Caco-2 (cell line): ENCODE data around the gene ERI3. TPM values are rescaled to one million over a fixed set of nuclear protein-coding genes. Genes with fewer than 3 reads are reported as not detected.

Source experiments
- BruUV-seq: library from RNA; stranded (reverse); fragments of 400-500 nt; replicated peaks from 2 replicates; lab custom pipeline; 2021; lab: Mats Ljungman, UMichigan
- CTCF ChIA-PET: fragments of 300-600 bp; sonication (Branson Sonifier 250); formaldehyde crosslinking; loops from one replicate; lab custom pipeline; 2022; ENCODE audit warnings: antibody characterized with exemption; lab: Charles Lee
- POLR2A ChIA-PET: fragments of 300-600 bp; sonication (Branson Sonifier 250); formaldehyde crosslinking; loops from one replicate; lab custom pipeline; 2022; ENCODE audit warnings: antibody characterized with exemption; lab: Charles Lee
- DNase-seq, 2 experiments: peaks; one replicate each; pipeline versions ENCODE4 v3.0.0 to v3.0.0-alpha.2; 2020 to 2022
- H3K27me3 ChIP-seq: replicated peaks from 2 replicates; pipeline ENCODE4 v1.6.0; 2011; ENCODE audit warnings: low read length; ENCODE audit not compliant: control insufficient read depth, insufficient read depth
- H3K36me3 ChIP-seq: 2 replicates; pipeline ENCODE4 v1.5.1; 2011; ENCODE audit warnings: low read length; ENCODE audit not compliant: control insufficient read depth, insufficient read depth
- H3K4me1 ChIP-seq: fragments of 250-450 bp; sonication (Bioruptor Pico); 2 replicates; pipeline ENCODE4 v1.5.1; 2020; ENCODE audit warnings: mild to moderate bottlenecking
- H3K4me3 ChIP-seq: 2 replicates; pipeline ENCODE4 v1.5.1; 2011; ENCODE audit warnings: low read depth, mild to moderate bottlenecking, control low read depth, low read length
- H3K9me3 ChIP-seq: fragments of 250-450 bp; sonication (Bioruptor Pico); 2 replicates; pipeline ENCODE4 v1.5.1; 2020; ENCODE audit warnings: mild to moderate bottlenecking, moderate library complexity
- H3K27ac Mint-ChIP-seq: one replicate; pipeline ENCODE4 v1.8.0; 2022; ENCODE audit warnings: mixed read lengths; ENCODE audit not compliant: unreplicated experiment
- H3K27me3 Mint-ChIP-seq: one replicate; pipeline ENCODE4 v1.8.0; 2022; ENCODE audit warnings: mixed read lengths; ENCODE audit not compliant: insufficient read depth, unreplicated experiment
- H3K36me3 Mint-ChIP-seq: one replicate; pipeline ENCODE4 v1.8.0; 2022; ENCODE audit warnings: mild to moderate bottlenecking, mixed read lengths; ENCODE audit not compliant: insufficient read depth, unreplicated experiment
- H3K4me1 Mint-ChIP-seq: one replicate; pipeline ENCODE4 v1.8.0; 2022; ENCODE audit warnings: low read depth, mixed read lengths; ENCODE audit not compliant: unreplicated experiment
- H3K4me3 Mint-ChIP-seq: one replicate; pipeline ENCODE4 v1.8.0; 2022; ENCODE audit warnings: mild to moderate bottlenecking, moderate library complexity, mixed read lengths; ENCODE audit not compliant: unreplicated experiment
- H3K9me3 Mint-ChIP-seq: one replicate; pipeline ENCODE4 v1.8.0; 2022; ENCODE audit warnings: mixed read lengths; ENCODE audit not compliant: unreplicated experiment
- intact Hi-C: fragments of 100-400 bp; cut with micrococcal nuclease; formaldehyde crosslinking; loops from one replicate; pipeline ENCODE4 v1.10.0; 2022; ENCODE audit not compliant: unreplicated experiment
- total RNA-seq: library from RNA; stranded (reverse); gene quantifications from 2 replicates; pipeline ENCODE4 v1.2.3, GENCODE V29; 2022
- TF ChIP-seq, protein P1 (sequence below), 2 experiments: fragments of 200-600 bp in 1 of 2; IDR thresholded peaks; 1 replicate in 1 of 2; 2 replicates in 1 of 2; pipeline versions ENCODE4 v1.5.1 to v1.8.0; 2011 to 2022; ENCODE audit warnings: antibody characterized with exemption in 1 of 2, control low read depth in 1 of 2, inconsistent platforms in 1 of 2, low read depth in 1 of 2, low read length in 1 of 2, mild to moderate bottlenecking in 1 of 2, moderate library complexity in 1 of 2; ENCODE audit not compliant: insufficient read depth in 1 of 2, severe bottlenecking in 1 of 2, unreplicated experiment in 1 of 2

ERI3 gene
- total RNA-seq, 1 experiment from 2014 or later = 38.2 TPM

GRCh38 chr1:44353604-44354003 is 1.5 kb downstream of the ERI3 start:
- TF ChIP-seq, protein P1, sequence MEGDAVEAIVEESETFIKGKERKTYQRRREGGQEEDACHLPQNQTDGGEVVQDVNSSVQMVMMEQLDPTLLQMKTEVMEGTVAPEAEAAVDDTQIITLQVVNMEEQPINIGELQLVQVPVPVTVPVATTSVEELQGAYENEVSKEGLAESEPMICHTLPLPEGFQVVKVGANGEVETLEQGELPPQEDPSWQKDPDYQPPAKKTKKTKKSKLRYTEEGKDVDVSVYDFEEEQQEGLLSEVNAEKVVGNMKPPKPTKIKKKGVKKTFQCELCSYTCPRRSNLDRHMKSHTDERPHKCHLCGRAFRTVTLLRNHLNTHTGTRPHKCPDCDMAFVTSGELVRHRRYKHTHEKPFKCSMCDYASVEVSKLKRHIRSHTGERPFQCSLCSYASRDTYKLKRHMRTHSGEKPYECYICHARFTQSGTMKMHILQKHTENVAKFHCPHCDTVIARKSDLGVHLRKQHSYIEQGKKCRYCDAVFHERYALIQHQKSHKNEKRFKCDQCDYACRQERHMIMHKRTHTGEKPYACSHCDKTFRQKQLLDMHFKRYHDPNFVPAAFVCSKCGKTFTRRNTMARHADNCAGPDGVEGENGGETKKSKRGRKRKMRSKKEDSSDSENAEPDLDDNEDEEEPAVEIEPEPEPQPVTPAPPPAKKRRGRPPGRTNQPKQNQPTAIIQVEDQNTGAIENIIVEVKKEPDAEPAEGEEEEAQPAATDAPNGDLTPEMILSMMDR (IDR thresholded peaks at IDR 0.05; ENCODE audit: insufficient read depth in 1 of 2, low read depth in 1 of 2, low read length in 1 of 2, severe bottlenecking in 1 of 2, unreplicated experiment in 1 of 2) = no peak
- intact Hi-C loops = loop anchor here (2.0 kb wide), 1 partner anchor 15 kb away; no protein-coding TSS in a partner anchor
- no peaks in the 10 kb centered on the region for H3K27me3 ChIP-seq
- BruUV-seq = no TSS peak
- peak overlapping the region; percentile 84 for H3K4me3 Mint-ChIP-seq
- ChIA-PET POLR2A (no interaction called here), CTCF (interaction anchor here (0.6 kb wide), 1 partner anchor 9 kb away, joined by 3 read pairs; no protein-coding TSS in a partner anchor)
- no peaks in the 10 kb centered on the region for H3K27me3 Mint-ChIP-seq
- H3K4me1 ChIP-seq = no peaks in the 10 kb centered on the region
- H3K9me3 Mint-ChIP-seq = no peaks in the 10 kb centered on the region
- DNase-seq = no peak
- H3K36me3 Mint-ChIP-seq = peaks cover 10% of the 10 kb centered on the region
- H3K4me1 Mint-ChIP-seq = peaks cover 6% of the 10 kb centered on the region
- H3K9me3 ChIP-seq = no peaks in the 10 kb centered on the region
- no peaks in the 10 kb centered on the region for H3K36me3 ChIP-seq
- H3K27ac Mint-ChIP-seq = no peak overlapping the region
- H3K4me3 ChIP-seq = no peak overlapping the region

- Mint-ChIP-seq H3K4me3 (no peak overlapping the region), H3K36me3 (peaks cover 10% of the 10 kb centered on the region), H3K27ac (no peak overlapping the region), H3K9me3 (no peaks in the 10 kb centered on the region), H3K4me1 (peaks cover 16% of the 10 kb centered on the region), H3K27me3 (no peaks in the 10 kb centered on the region)
- ChIA-PET CTCF (no interaction called here), POLR2A (no interaction called here)
- intact Hi-C loops = no loop called here
- Histone ChIP-seq H3K4me3 (no peak overlapping the region), H3K9me3 (no peaks in the 10 kb centered on the region), H3K27me3 (no peaks in the 10 kb centered on the region), H3K36me3 (no peaks in the 10 kb centered on the region), H3K4me1 (no peaks in the 10 kb centered on the region)
- no peak for DNase-seq
- TF ChIP-seq, protein P1 (IDR thresholded peaks at IDR 0.05; ENCODE audit: insufficient read depth in 1 of 2, low read depth in 1 of 2, low read length in 1 of 2, severe bottlenecking in 1 of 2, unreplicated experiment in 1 of 2) = no peak
- BruUV-seq = no TSS peak
Measured at GRCh38 chr1:44351289-44351688, 3.8 kb downstream of the ERI3 start.

- intact Hi-C loops = no loop called here
- H3K9me3 ChIP-seq = no peaks in the 10 kb centered on the region
- ChIA-PET CTCF (no interaction called here), POLR2A (no interaction called here)
- H3K4me3 Mint-ChIP-seq = no peak overlapping the region
- no peak for DNase-seq
- no peaks in the 10 kb centered on the region for H3K27me3 ChIP-seq
- no TSS peak for BruUV-seq
- TF ChIP-seq, protein P1 (IDR thresholded peaks at IDR 0.05; ENCODE audit: insufficient read depth in 1 of 2, low read depth in 1 of 2, low read length in 1 of 2, severe bottlenecking in 1 of 2, unreplicated experiment in 1 of 2) = no peak
- H3K36me3 ChIP-seq = no peaks in the 10 kb centered on the region
- H3K4me1 ChIP-seq = no peaks in the 10 kb centered on the region
- H3K27ac Mint-ChIP-seq = no peak overlapping the region
- H3K4me3 ChIP-seq = no peak overlapping the region
- no peaks in the 10 kb centered on the region for H3K27me3 Mint-ChIP-seq
- peaks cover 10% of the 10 kb centered on the region for H3K4me1 Mint-ChIP-seq
- H3K9me3 Mint-ChIP-seq = no peaks in the 10 kb centered on the region
- H3K36me3 Mint-ChIP-seq = peaks cover 4% of the 10 kb centered on the region
Measured at GRCh38 chr1:44348061-44348485, 7.0 kb downstream of the ERI3 start.
